ENCODE data around the gene MAN2B1. TPM values are rescaled to one million over a fixed set of nuclear protein-coding genes. Genes with fewer than 3 reads are reported as not detected.

MAN2B1 gene
- polyA plus RNA-seq, 3 donors = 28.6 to 38.1 (median 31.5) TPM

Other genes with a start within 250 kb of the MAN2B1 start
- gene ZNF443, start 225.7 kb downstream of the MAN2B1 start, polyA plus RNA-seq (ENCODE audit: insufficient read length in 3 of 3) = 10 to 100 TPM; 10.4 to 11.9 (median 10.7) TPM
- 10 to 100 TPM in 1 of 3 donors, 1 to 10 TPM in 2; 7.0 to 11.6 (median 8.3) TPM for gene ZNF709, start 181.9 kb downstream of the MAN2B1 start, polyA plus RNA-seq (ENCODE audit: insufficient read length in 3 of 3)
- gene ZNF564, start 115.3 kb downstream of the MAN2B1 start, polyA plus RNA-seq (ENCODE audit: insufficient read length in 3 of 3) = 10 to 100 TPM; 12.2 to 13.0 (median 12.5) TPM
- 1 to 10 TPM; 4.3 to 5.0 (median 4.4) TPM for gene ZNF490, start 55.9 kb downstream of the MAN2B1 start, polyA plus RNA-seq (ENCODE audit: insufficient read length in 3 of 3)
- 10 to 100 TPM; 20.0 to 26.8 (median 26.7) TPM for gene ZNF791, start 55.8 kb downstream of the MAN2B1 start, polyA plus RNA-seq (ENCODE audit: insufficient read length in 3 of 3)
- gene WDR83, start 65 bp upstream of the MAN2B1 start, polyA plus RNA-seq (ENCODE audit: insufficient read length in 3 of 3) = 10 to 100 TPM; 13.7 to 26.0 (median 17.8) TPM
- 100 to 1,000 TPM in 1 of 3 donors, 10 to 100 TPM in 2; 68.5 to 103 (median 83.0) TPM for gene DHPS, start 15.1 kb upstream of the MAN2B1 start, polyA plus RNA-seq (ENCODE audit: insufficient read length in 3 of 3)
- gene GNG14, start 21.3 kb upstream of the MAN2B1 start, polyA plus RNA-seq (ENCODE audit: insufficient read length in 3 of 3) = under 1 TPM in 2 of 3 donors, not detected in 1; 0.45 to 0.55 TPM
- gene FBXW9, start 29.9 kb upstream of the MAN2B1 start, polyA plus RNA-seq (ENCODE audit: insufficient read length in 3 of 3) = 10 to 100 TPM; 12.2 to 17.0 (median 15.1) TPM
- 10 to 100 TPM; 66.7 to 81.9 (median 79.3) TPM for gene TNPO2, start 57.2 kb upstream of the MAN2B1 start, polyA plus RNA-seq (ENCODE audit: insufficient read length in 3 of 3)
- gene TRIR, start 67.9 kb upstream of the MAN2B1 start, polyA plus RNA-seq (ENCODE audit: insufficient read length in 3 of 3) = 100 to 1,000 TPM; 150 to 204 (median 184) TPM
- 10 to 100 TPM; 76.6 to 94.6 (median 82.7) TPM for gene GET3, start 70.8 kb upstream of the MAN2B1 start, polyA plus RNA-seq (ENCODE audit: insufficient read length in 3 of 3)
- under 1 TPM; 0.08 to 0.13 (median 0.09) TPM for gene BEST2, start 85.0 kb upstream of the MAN2B1 start, polyA plus RNA-seq (ENCODE audit: insufficient read length in 3 of 3)
- 10 to 100 TPM; 43.8 to 89.3 (median 56.4) TPM for gene HOOK2, start 108.8 kb upstream of the MAN2B1 start, polyA plus RNA-seq (ENCODE audit: insufficient read length in 3 of 3)
- 10 to 100 TPM; 32.8 to 50.1 (median 44.2) TPM for gene JUNB, start 124.7 kb upstream of the MAN2B1 start, polyA plus RNA-seq (ENCODE audit: insufficient read length in 3 of 3)
- gene PRDX2, start 135.1 kb upstream of the MAN2B1 start, polyA plus RNA-seq (ENCODE audit: insufficient read length in 3 of 3) = 100 to 1,000 TPM; 283 to 360 (median 327) TPM
- gene THSD8, start 135.3 kb upstream of the MAN2B1 start, polyA plus RNA-seq (ENCODE audit: insufficient read length in 3 of 3) = 1 to 10 TPM; 4.7 to 9.0 (median 6.7) TPM
- 10 to 100 TPM; 29.4 to 44.1 (median 34.0) TPM for gene RNASEH2A, start 139.8 kb upstream of the MAN2B1 start, polyA plus RNA-seq (ENCODE audit: insufficient read length in 3 of 3)
- gene RTBDN, start 167.8 kb upstream of the MAN2B1 start, polyA plus RNA-seq (ENCODE audit: insufficient read length in 3 of 3) = under 1 TPM in 1 of 3 donors, not detected in 2; 0.14 TPM
- gene MAST1, start 171.8 kb upstream of the MAN2B1 start, polyA plus RNA-seq (ENCODE audit: insufficient read length in 3 of 3) = 1 to 10 TPM; 1.0 to 1.3 (median 1.1) TPM
- 10 to 100 TPM; 10.2 to 12.6 (median 11.7) TPM for gene DNASE2, start 214.7 kb upstream of the MAN2B1 start, polyA plus RNA-seq (ENCODE audit: insufficient read length in 3 of 3)
- gene KLF1, start 220.5 kb upstream of the MAN2B1 start, polyA plus RNA-seq (ENCODE audit: insufficient read length in 3 of 3) = under 1 TPM; 0.27 to 0.59 (median 0.32) TPM
- 10 to 100 TPM; 31.9 to 38.3 (median 33.4) TPM for gene GCDH, start 224.4 kb upstream of the MAN2B1 start, polyA plus RNA-seq (ENCODE audit: insufficient read length in 3 of 3)

Measured in renal cortex interstitium (tissue), 3 donors.